Neuronal stem cell (in vitro differentiated cells): ENCODE measurements around the gene SORCS2.

Source experiments
- DNase-seq: peaks from one replicate; pipeline ENCODE4 v3.0.0-alpha.2; 2013; ENCODE audit warnings: low spot score
- H2AFZ ChIP-seq: one replicate; pipeline ENCODE4 v1.6.1; 2013; ENCODE audit warnings: mild to moderate bottlenecking, low read length, inconsistent platforms
- H2AK5ac ChIP-seq: 2 replicates; pipeline ENCODE4 v1.6.1; 2013; ENCODE audit warnings: low read depth, mild to moderate bottlenecking, inconsistent platforms, low read length, moderate library complexity, mixed read lengths
- H2BK120ac ChIP-seq: 2 replicates; pipeline ENCODE4 v1.6.1; 2013; ENCODE audit warnings: low read depth, mild to moderate bottlenecking, inconsistent platforms, low read length, moderate library complexity, mixed read lengths
- H2BK12ac ChIP-seq: one replicate; pipeline ENCODE4 v1.6.1; 2013; ENCODE audit warnings: low read length, inconsistent platforms
- H2BK15ac ChIP-seq: 2 replicates; pipeline ENCODE4 v1.6.1; 2013; ENCODE audit warnings: mild to moderate bottlenecking, low read length, inconsistent platforms, mixed read lengths
- H2BK5ac ChIP-seq: one replicate; pipeline ENCODE4 v1.6.1; 2013; ENCODE audit warnings: inconsistent platforms, mild to moderate bottlenecking, low read length, moderate library complexity
- H3K14ac ChIP-seq: one replicate; pipeline ENCODE4 v1.6.1; 2013; ENCODE audit warnings: low read length, inconsistent platforms
- H3K18ac ChIP-seq: 2 replicates; pipeline ENCODE4 v1.6.1; 2013; ENCODE audit warnings: low read length, inconsistent platforms
- H3K23ac ChIP-seq: 2 replicates; pipeline ENCODE4 v1.6.1; 2013; ENCODE audit warnings: low read depth, mild to moderate bottlenecking, mixed read lengths, low read length, inconsistent platforms; ENCODE audit not compliant: poor library complexity
- H3K27ac ChIP-seq: replicated peaks from 3 replicates; pipeline ENCODE4 v1.5.1; 2013; ENCODE audit warnings: low read length, inconsistent platforms
- H3K27me3 ChIP-seq, 3 experiments: 2 replicates each; pipeline ENCODE4 v1.6.1; 2013; ENCODE audit warnings: low read length in 3 of 3, mild to moderate bottlenecking in 2 of 3, inconsistent platforms in 1 of 3, low read depth in 1 of 3, mixed read lengths in 1 of 3, moderate library complexity in 1 of 3; ENCODE audit not compliant: control insufficient read depth in 3 of 3, insufficient read depth in 3 of 3
- H3K36me3 ChIP-seq, 2 donors: replicated peaks in 1 of 2; 2 replicates each; pipeline ENCODE4 v1.6.1; 2013; ENCODE audit warnings: low read length in 2 of 2; ENCODE audit not compliant: control insufficient read depth in 2 of 2, insufficient read depth in 2 of 2
- H3K4ac ChIP-seq: 2 replicates; pipeline ENCODE4 v1.6.1; 2013; ENCODE audit warnings: inconsistent platforms, mild to moderate bottlenecking, low read length, moderate library complexity
- H3K4me1 ChIP-seq, 2 donors: 1 replicate in 1 of 2; 2 replicates in 1 of 2; pipeline ENCODE4 v1.6.1; 2013; ENCODE audit warnings: low read length in 2 of 2, low read depth in 1 of 2; ENCODE audit not compliant: control insufficient read depth in 2 of 2, insufficient read depth in 1 of 2
- H3K4me2 ChIP-seq: one replicate; pipeline ENCODE4 v1.6.1; 2013; ENCODE audit warnings: mild to moderate bottlenecking, low read length, inconsistent platforms; ENCODE audit not compliant: insufficient read depth, poor library complexity, severe bottlenecking
- H3K4me3 ChIP-seq, 2 donors: 2 replicates each; pipeline ENCODE4 v1.5.1; 2013; ENCODE audit warnings: low read length in 2 of 2, mild to moderate bottlenecking in 2 of 2, inconsistent platforms in 1 of 2, moderate library complexity in 1 of 2
- H3K79me1 ChIP-seq: one replicate; pipeline ENCODE4 v1.6.1; 2013; ENCODE audit warnings: low read depth, mild to moderate bottlenecking, inconsistent platforms, low read length, moderate library complexity
- H3K9ac ChIP-seq: one replicate; pipeline ENCODE4 v1.6.1; 2013; ENCODE audit warnings: mild to moderate bottlenecking, low read depth, low read length, inconsistent platforms; ENCODE audit not compliant: poor library complexity
- H3K9me3 ChIP-seq, 2 donors: replicated peaks in 1 of 2; 2 replicates each; pipeline versions ENCODE3 to v1.6.1; 2013; ENCODE audit warnings: low read length in 2 of 2, mild to moderate bottlenecking in 2 of 2, inconsistent platforms in 1 of 2, low read depth in 1 of 2, mixed read lengths in 1 of 2, moderate library complexity in 1 of 2; ENCODE audit not compliant: control insufficient read depth in 2 of 2, insufficient read depth in 1 of 2
- H4K8ac ChIP-seq: one replicate; pipeline ENCODE4 v1.6.1; 2013; ENCODE audit warnings: low read depth, mild to moderate bottlenecking, inconsistent platforms, low read length, moderate library complexity
- H4K91ac ChIP-seq: one replicate; pipeline ENCODE4 v1.6.1; 2013; ENCODE audit warnings: low read length, low read depth, mild to moderate bottlenecking, inconsistent platforms; ENCODE audit not compliant: poor library complexity
- WGBS, 2 donors: extraction: QIAGEN DNeasy Blood & Tissue Kit; methylation state at CpG; one replicate each; pipeline ENCODE4 v1.1.7; 2013; ENCODE audit warnings: missing lambda C conversion rate in 2 of 2, mixed read lengths in 1 of 2; ENCODE audit not compliant: insufficient read length in 2 of 2, insufficient replicate concordance in 1 of 2; ENCODE audit errors: extremely low coverage in 2 of 2; 5-methylcytosine and 5-hydroxymethylcytosine counted together

Gene SORCS2

DNA sequence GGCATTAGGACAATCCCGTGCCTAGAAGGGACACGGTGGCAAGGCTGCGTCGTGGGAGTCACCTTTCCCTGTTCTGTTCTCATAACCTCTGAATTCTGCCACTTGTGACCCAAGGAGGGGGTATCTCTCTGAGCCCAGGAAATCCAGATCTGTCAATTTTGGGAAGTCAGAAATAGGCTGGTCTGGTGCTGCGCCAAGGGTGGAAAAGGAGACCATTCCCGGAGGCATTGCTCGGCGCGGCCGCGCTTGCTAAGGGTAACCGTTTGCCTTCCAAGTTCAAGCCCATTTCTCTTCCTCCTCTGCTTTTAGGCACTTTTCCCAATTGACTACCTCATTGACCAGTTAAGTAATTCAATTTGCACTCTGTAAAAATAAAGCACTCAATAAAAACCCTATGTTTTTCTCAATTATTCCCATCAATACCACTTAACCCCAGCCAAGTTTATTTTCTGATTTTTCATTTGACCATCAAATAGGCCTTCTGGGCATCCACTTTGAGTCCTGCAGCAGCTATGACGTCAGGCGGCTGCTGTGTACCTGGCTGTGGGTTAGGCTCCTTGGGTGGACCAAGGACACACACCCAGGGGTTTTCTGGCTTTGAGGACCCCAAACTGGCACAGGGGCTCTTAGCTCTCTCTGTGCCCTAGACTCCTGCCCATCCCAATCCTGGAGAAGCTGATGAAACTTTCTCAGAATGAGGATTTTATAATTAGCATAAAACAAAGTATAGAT, 12.5 kb downstream of the SORCS2 start:
- peaks cover 0 to 17% of the 10 kb centered on the region in 2 donors for H3K4me1 ChIP-seq
- H3K4me3 ChIP-seq, result no peak overlapping the region
- no peak overlapping the region for H2BK5ac ChIP-seq
- no peak for DNase-seq
- no peaks in the 10 kb centered on the region for H3K9me3 ChIP-seq
- H3K9ac ChIP-seq, result no peak overlapping the region
- no peak overlapping the region for H4K91ac ChIP-seq
- no CpG with 5 or more reads among the region's 14 CpGs for WGBS, 2 donors
- H2BK120ac ChIP-seq, result no peak overlapping the region
- no peak overlapping the region for H3K14ac ChIP-seq
- H3K79me1 ChIP-seq, result peaks cover 4% of the 10 kb centered on the region
- H3K27ac ChIP-seq, result no peak overlapping the region
- no peak overlapping the region for H3K4ac ChIP-seq
- no peak overlapping the region for H2AK5ac ChIP-seq
- no peak overlapping the region for H4K8ac ChIP-seq
- H2BK15ac ChIP-seq, result no peak overlapping the region
- H3K23ac ChIP-seq, result no peak overlapping the region
- no peak overlapping the region for H3K4me2 ChIP-seq
- peaks cover 0 to 30% (median 0%) of the 10 kb centered on the region in 3 experiments for H3K27me3 ChIP-seq
- no peak overlapping the region for H3K18ac ChIP-seq
- H2AFZ ChIP-seq, result no peak overlapping the region
- no peak overlapping the region for H2BK12ac ChIP-seq
- no peaks in the 10 kb centered on the region for H3K36me3 ChIP-seq

DNA sequence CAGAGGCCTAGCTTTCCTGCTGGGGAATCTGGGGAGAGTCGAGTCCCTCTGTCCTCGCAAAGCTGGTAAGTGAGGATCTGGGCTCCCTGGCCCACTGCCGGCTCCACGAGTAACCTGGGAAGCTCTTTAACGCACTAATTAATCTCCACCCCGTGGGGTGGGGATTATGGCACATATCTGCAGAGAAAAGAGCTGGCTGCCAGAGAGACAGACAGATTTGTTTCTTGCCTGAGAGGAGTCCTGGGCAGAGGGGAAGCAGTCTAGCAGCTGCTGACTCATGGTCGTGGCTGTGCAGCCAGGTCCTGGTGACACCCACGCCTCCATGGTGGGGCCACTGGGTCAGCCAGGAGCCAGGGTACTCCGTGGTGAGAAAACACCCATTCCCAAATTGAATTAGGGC, 14.0 kb downstream of the SORCS2 start:
- no peak overlapping the region for H2BK12ac ChIP-seq
- DNase-seq, result no peak
- WGBS, 2 donors, result no CpG with 5 or more reads among the region's 9 CpGs
- H3K4ac ChIP-seq, result no peak overlapping the region
- H3K9me3 ChIP-seq, result no peaks in the 10 kb centered on the region
- no peak overlapping the region for H3K14ac ChIP-seq
- H3K79me1 ChIP-seq, result peaks cover 2% of the 10 kb centered on the region
- H4K91ac ChIP-seq, result peak overlapping the region; percentile 57
- no peaks in the 10 kb centered on the region for H3K36me3 ChIP-seq
- H3K18ac ChIP-seq, result peak overlapping the region; percentile 73
- no peak overlapping the region for H2BK120ac ChIP-seq
- H3K27ac ChIP-seq, result no peak overlapping the region
- H3K27me3 ChIP-seq, result peaks cover 0 to 27% (median 0%) of the 10 kb centered on the region in 3 experiments
- H2BK15ac ChIP-seq, result no peak overlapping the region
- peaks cover 0 to 17% of the 10 kb centered on the region in 2 donors for H3K4me1 ChIP-seq
- H3K23ac ChIP-seq, result no peak overlapping the region
- no peak overlapping the region for H3K9ac ChIP-seq
- no peak overlapping the region for H3K4me3 ChIP-seq
- no peak overlapping the region for H3K4me2 ChIP-seq
- no peak overlapping the region for H2BK5ac ChIP-seq
- H2AFZ ChIP-seq, result no peak overlapping the region
- no peak overlapping the region for H4K8ac ChIP-seq
- H2AK5ac ChIP-seq, result peak overlapping the region; percentile 20

DNA sequence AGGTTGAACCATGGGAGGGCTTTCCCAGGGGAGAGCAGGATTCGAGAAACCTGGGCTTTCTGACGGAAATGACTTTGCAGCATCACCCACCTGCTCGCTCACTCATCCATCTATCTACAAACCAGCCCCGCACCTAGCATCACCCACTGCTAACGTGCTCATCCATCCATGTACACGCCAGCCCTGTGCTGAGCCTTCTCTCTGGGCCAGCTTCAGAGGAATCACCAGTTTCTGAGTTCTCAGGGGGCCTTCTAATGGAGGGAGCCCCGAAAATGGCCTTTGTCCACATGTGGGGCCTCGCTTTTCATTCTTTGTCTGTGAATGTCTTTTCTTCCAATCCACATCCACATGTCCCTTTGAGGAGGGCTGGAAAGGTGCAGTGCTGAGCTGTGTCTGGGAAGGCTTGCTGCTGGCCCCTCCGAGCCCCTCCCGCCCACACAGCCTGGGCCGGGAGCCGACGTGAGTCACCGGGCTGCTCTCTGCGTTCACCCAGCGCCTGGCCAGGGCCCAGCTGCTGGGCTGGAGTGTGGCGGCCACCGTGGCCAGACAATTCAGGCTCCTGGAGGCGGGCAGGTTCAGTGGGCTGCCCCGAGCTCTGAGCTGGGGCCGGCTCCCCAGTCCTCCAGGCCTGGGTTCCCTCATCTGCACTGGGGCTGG, 14.7 kb downstream of the SORCS2 start:
- peak overlapping the region; percentile 75 for H3K18ac ChIP-seq
- no peak overlapping the region for H3K14ac ChIP-seq
- peaks cover 0 to 18% of the 10 kb centered on the region in 2 donors for H3K4me1 ChIP-seq
- H2BK5ac ChIP-seq, result no peak overlapping the region
- DNase-seq, result peak; percentile 39
- H3K9me3 ChIP-seq, result no peaks in the 10 kb centered on the region
- H3K27ac ChIP-seq, result peak overlapping the region; percentile 11
- no peak overlapping the region for H3K4me3 ChIP-seq
- H2BK12ac ChIP-seq, result peak overlapping the region; percentile 7
- no peak overlapping the region for H3K9ac ChIP-seq
- no peak overlapping the region for H2BK120ac ChIP-seq
- peaks cover 0 to 20% (median 0%) of the 10 kb centered on the region in 3 experiments for H3K27me3 ChIP-seq
- H2AK5ac ChIP-seq, result peak overlapping the region; percentile 8
- peaks cover 2% of the 10 kb centered on the region for H3K79me1 ChIP-seq
- peak overlapping the region; percentile 54 for H2BK15ac ChIP-seq
- no peak overlapping the region for H3K23ac ChIP-seq
- peak overlapping the region; percentile 5 for H2AFZ ChIP-seq
- no peak overlapping the region for H3K4ac ChIP-seq
- no peak overlapping the region for H3K4me2 ChIP-seq
- H3K36me3 ChIP-seq, result no peaks in the 10 kb centered on the region
- no peak overlapping the region for H4K8ac ChIP-seq
- WGBS, 2 donors, result no CpG with 5 or more reads among the region's 21 CpGs
- no peak overlapping the region for H4K91ac ChIP-seq

DNA sequence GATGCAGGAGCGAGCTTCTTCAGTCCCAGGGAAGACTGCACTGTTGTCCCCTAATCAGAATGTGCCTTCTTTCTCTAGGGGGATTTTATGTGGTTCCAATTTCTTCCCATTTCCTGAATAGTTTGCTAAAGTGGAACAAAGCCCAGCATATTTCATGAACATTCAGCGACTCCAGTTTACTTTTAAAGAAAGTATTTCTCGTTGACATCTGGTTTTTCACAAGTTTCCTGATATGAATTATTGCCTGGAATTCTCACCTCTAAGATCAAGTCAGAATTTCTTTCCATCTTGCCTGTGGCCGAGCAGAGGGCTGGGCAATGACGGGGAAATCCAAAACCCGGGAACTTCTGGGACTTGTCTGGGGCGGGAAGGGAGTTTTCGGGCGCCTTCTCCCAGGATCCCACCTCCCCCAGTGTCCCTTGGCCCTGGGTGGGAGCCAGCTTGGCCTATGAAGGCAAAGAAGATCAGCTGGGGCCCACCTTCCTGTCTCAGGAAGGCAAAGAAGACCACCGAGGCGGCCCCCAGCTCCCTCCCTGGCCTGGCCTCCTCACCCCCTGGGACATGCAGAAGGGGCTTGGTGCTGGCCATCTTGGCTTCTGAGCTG, 15.4 kb downstream of the SORCS2 start:
- no peaks in the 10 kb centered on the region for H3K9me3 ChIP-seq
- H3K4me2 ChIP-seq, result no peak overlapping the region
- no peak overlapping the region for H4K8ac ChIP-seq
- peak overlapping the region; percentile 54 for H2BK15ac ChIP-seq
- H3K18ac ChIP-seq, result peak overlapping the region; percentile 55
- no peak overlapping the region for H2BK12ac ChIP-seq
- H3K27ac ChIP-seq, result no peak overlapping the region
- WGBS, 2 donors, result no CpG with 5 or more reads among the region's 11 CpGs
- no peak overlapping the region for H3K9ac ChIP-seq
- H2BK120ac ChIP-seq, result no peak overlapping the region
- peaks cover 2% of the 10 kb centered on the region for H3K79me1 ChIP-seq
- peak overlapping the region; percentile 73 for H2AK5ac ChIP-seq
- no peak overlapping the region for H3K14ac ChIP-seq
- no peak overlapping the region for H3K4me3 ChIP-seq
- H4K91ac ChIP-seq, result no peak overlapping the region
- H3K27me3 ChIP-seq, result peaks cover 0 to 14% (median 0%) of the 10 kb centered on the region in 3 experiments
- peaks cover 0 to 22% of the 10 kb centered on the region in 2 donors for H3K4me1 ChIP-seq
- no peak overlapping the region for H3K4ac ChIP-seq
- H3K23ac ChIP-seq, result peak overlapping the region; percentile 37
- no peak overlapping the region for H2AFZ ChIP-seq
- no peak overlapping the region for H2BK5ac ChIP-seq
- no peak for DNase-seq
- no peaks in the 10 kb centered on the region for H3K36me3 ChIP-seq
